LHCN-M2 (cell line): ENCODE measurements around the gene POM121C. TPM values are rescaled to one million over a fixed set of nuclear protein-coding genes. Genes with fewer than 3 reads are reported as not detected.
"Not testable (repeated sequence)": the region's sequence is repeated elsewhere in the genome, so short reads cannot be mapped to it uniquely, and the experiment has no call there.

Experiments used
- DNase-seq: peaks from one replicate; pipeline ENCODE4 v3.0.0-alpha.2; 2012; ENCODE audit warnings: low read depth
- total RNA-seq: library from RNA; depleted of rRNA; stranded (reverse); fragments of >200 nt; gene quantifications from 2 replicates; pipeline ENCODE4 v1.2.3, GENCODE V29; 2014

The POM121C gene
- total RNA-seq, 1 experiment from 2014 or later, result 16.6 TPM

DNA sequence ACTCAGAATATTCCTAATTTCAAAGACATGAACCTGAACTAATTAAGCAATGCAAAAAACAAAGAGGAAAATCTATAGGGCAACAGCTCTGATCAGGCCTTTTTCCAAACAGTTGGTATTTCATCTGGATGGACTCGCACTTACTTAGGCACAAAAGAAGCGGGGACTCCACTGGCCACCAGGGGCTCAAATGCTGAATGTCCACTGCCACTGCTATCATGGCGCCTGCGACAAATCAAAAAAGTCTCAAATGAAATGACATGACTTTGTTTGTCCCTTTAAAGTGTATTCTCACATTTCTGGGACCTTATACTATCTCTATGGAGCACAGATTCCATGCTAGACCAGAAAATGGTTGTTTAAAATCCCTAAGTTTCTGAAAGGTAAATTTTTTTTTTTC lies 47.1 kb downstream of the POM121C start:
- DNase-seq, result not testable (repeated sequence)

DNA sequence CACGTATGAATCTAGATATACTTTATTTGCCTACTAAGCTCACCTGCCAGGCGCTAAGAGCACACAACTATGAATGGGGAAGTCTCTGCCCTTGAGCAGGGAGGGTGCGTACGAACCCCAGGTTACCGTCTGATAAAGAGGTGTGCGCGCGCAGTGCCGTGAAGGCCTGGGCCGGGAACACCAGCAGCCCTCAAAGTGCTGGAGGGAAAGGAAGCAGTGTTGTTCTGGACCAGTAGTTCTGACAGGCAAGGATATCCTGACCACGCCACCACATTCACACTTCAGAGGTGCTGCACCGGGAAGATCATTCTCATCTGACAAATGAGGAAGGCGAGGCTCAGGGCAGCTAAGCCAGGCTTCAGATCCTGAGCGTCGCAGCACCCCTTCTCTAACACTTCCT lies 62.6 kb downstream of the POM121C start:
- DNase-seq, result not testable (repeated sequence)

DNA sequence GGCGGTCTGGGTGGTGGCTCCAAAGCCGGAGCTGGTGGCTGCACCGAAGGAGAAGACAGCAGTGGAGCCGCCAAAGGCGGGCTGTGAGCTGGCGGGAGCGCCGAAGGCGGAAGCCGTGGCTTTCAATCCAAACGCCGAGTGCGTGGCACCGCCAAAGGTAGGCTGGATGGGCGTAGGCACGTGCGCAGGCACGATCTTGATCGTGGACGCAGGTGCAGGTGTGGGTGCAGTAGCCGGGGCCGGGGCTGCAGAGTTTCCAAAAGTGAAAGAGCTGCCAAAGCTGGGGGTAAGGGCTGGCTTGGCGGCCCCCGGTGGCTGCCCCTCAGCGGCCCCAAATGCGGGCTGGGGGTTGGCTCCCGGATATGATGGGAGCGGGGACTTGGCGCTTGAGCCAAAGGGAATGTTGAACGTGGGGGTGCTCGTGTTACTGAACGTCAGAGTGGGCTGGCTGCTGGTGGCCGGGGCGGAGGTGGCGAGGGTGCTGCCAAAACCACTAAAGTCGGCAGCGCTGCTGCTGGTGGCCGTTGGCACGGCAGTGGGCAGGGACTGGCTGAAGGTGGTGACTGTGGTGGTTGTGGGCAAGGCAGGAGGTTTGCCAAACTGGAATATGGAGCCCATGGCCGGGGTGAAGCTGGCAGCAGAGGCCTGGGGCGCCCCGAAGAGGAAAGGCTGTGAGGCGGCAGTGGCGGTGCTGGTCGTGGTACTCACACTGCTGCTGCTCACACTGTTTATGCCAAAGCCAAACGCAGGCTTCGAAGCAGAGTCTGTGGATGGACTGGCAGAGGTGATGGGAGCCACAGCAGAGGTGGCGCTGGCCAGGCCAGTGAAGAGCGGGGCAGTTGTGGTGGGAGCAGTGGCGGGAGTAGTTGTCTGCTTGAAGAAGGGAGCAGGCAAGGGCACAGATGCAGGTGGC lies 64.0 kb downstream of the POM121C start:
- DNase-seq, result not testable (repeated sequence)

DNA sequence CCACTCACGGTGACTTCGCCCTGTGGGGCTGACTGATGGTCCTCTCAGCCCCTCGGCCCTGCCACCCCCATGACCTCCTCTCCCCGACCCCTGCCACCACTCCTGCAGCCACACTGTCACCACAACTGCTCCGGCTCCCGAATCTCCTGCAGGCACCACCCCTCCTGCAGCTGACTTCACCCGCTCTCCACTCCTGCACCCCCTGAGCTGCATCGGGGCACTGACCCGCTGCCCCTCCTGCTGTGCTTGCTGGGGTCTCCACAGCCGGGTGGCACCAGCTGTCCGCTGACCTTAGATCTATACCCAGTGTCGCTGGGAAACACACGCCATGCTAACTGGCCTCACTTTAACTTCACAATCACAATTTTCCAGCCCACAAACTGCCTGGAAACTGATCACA lies 65.9 kb downstream of the POM121C start:
- not testable (repeated sequence) for DNase-seq

DNA sequence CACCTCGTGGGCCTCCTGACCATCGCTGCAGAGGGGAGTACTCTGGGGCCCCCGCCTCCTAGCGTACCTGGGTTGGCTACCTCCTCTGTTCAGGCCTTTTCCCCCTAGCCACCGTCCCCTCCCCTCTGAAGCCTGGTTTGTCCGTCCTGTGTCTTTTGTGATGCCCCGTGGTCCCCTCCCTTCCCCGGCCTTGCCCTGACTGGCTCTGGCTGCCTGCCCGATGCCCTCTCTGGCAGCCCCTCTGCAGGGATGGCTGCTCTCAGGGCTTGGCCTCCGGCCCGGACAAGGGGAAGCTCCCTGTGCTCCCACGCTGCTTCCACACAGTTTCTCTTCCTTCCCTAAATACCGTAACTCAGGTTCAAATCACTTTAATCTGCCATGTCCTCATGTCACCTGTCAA lies 66.4 kb downstream of the POM121C start:
- not testable (repeated sequence) for DNase-seq

DNA sequence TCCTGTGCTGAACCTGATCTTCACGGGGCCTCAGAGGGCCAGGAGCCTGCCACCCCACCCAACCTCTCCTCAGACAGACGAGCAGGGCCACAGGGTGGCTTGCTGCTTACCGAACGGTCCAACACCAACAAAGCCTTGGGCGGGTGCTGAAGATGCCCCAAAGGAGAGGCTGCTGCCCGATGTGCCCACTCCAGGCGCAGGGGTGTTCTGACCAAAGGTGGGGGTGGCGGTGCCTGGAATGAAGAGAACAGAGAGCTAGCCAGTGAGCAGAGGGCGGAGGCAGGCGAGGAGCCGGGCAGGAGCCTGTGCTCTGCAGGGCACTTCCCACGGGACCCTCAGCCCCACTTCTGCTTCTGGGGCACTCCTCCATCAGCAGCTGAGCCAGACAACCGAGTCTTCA lies 66.9 kb downstream of the POM121C start:
- not testable (repeated sequence) for DNase-seq

DNA sequence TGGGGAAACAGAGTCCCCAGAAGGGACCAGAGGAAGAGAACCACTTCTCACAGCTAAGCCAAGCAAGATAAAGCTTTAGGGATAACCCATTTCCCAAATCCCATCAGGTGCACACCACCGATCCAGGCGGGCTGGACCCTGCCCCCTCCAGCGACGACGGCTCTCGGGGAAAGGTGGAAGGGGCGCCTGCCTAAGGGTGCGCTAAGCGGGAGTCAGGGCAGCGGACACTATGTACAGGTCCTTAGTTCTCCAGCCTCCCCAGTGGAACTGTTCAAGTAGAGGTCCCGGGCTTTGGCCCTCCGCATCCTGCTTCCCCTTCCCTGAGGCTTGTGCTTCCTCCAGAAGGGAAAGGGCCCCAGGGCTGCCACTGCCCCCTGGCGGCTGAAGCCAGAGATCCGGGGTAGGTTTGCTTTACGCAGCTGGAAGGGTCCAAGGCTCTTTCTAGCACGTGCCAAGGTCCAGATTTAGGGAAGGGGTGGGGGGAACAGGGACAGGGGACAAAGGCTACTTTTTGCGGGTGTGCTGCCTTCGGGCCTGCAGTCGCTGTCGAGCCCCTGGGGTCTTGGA lies 67.7 kb downstream of the POM121C start:
- DNase-seq, result not testable (repeated sequence)

DNA sequence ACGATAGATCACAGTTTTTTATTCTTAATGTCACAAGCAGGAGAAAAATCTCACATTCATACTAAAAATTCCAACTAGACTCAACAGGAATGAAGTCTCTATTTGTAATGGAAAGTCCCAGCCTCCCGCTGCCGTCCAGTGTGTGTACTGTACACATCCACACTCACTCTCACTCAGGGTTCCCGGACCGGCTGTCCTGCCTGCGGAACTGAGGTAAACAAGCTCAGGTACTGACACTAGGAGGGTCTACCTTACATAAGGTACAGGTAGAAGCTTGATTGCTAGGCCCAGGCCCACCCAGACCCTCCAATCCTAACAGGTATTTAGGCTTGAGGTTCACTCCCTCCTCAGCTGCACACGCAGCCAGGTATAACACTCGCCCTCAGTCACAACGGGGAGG lies 69.3 kb downstream of the POM121C start:
- not testable (repeated sequence) for DNase-seq

DNA sequence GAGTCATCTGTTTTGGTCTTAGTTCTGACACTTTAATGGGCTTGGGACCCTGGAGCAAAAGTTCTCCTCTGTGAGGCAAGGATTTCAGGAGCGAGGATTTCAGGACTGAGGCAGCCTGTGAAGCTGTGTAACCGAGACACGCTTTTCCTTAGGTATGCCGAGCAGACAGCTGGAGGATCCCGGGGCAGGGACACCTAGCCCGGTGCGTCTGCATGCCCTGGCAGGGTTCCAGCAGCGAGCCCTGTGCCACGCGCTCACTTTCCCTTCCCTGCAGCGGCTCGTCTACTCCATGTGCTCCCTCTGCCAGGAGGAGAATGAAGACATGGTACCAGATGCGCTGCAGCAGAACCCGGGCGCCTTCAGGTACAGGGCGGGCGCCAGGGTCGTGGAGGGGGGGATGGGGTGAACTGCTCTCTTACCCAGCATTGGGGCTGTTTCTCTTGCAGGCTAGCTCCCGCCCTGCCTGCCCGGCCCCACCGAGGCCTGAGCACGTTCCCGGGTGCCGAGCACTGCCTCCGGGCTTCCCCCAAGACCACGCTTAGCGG lies 70.2 kb downstream of the POM121C start:
- DNase-seq, result not testable (repeated sequence)

DNA sequence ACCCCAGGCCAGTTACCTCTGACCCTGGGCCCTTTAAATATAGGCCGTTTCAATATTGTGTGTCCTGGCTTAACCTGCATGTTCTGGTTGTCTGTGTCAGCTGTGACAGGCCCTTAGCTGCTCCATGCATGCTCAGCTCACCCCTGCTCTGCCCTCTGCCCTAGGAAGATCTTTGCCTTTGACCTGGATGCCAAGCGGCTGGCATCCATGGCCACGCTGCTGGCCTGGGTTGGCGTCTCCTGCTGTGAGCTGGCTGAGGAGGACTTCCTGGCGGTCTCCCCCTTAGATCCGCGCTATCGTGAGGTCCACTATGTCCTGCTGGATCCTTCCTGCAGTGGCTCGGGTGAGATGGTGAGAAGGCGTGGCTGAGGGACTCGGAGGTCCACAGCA lies 70.7 kb downstream of the POM121C start:
- DNase-seq, result not testable (repeated sequence)

DNA sequence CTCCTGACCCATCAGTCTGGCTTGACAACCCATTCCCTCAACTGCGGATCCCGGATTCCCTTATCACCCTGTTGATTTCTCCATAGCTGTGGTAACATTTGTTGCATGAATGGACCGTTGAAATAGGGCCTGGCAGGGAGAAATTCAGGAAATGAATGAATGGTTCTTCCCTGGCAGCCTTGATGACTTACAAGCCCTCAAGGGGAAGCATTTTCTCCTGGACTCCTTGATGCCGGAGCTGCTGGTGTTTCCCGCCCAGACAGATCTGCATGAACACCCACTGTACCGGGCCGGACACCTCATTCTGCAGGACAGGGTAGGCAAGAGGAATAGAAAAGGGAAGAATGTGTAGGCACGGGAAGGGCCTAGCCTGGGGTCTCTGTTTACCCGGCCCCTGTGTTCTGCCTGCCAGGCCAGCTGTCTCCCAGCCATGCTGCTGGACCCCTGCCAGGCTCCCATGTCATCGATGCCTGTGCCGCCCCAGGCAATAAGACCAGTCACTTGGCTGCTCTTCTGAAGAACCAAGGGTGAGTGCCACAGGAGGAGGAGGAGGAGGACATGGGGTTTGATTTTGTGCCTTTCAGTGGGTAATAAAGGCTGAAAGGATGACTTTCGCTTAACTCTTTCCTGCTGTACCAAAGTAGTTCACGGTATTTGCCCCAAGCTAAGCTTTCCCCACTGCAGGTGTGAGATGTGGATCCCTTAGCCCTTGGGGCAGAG lies 71.2 kb downstream of the POM121C start:
- not testable (repeated sequence) for DNase-seq

DNA sequence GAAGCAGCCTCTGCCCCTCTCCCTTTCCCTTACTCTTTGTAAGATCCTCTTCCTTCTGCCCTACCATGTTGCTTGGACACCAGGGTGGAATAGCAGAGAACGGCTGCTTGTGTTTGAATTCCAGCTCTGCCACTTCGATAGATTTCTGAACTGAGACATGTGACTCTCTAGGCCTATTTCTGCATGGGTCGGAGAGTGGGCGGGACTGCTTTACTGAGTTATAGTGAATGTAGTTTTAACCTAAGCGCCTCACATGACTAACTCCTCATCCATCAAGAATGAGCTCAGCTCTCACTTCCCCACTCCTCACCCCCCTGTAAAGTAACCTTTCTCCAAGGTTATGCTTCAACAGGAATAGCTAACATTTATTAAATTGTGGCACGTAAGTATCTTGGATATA lies 71.9 kb downstream of the POM121C start:
- not testable (repeated sequence) for DNase-seq

DNA sequence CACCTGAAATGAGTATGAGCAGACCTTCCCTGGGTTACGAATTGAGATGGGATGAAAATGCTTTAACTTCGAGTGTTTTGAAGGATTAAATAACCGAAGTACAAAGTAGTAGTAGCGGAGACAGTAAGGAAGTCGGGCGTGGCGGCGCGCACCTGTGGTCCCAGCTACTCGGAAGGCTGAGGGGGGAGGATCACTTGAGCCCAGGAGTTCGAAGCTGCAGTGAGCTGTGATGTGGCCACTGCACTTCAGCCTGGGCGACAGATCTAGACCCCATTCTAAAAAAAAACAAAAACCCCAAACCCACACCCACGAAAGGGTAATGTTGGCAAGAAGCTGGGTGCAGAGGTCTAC lies 75.3 kb downstream of the POM121C start:
- DNase-seq, result not testable (repeated sequence)

DNA sequence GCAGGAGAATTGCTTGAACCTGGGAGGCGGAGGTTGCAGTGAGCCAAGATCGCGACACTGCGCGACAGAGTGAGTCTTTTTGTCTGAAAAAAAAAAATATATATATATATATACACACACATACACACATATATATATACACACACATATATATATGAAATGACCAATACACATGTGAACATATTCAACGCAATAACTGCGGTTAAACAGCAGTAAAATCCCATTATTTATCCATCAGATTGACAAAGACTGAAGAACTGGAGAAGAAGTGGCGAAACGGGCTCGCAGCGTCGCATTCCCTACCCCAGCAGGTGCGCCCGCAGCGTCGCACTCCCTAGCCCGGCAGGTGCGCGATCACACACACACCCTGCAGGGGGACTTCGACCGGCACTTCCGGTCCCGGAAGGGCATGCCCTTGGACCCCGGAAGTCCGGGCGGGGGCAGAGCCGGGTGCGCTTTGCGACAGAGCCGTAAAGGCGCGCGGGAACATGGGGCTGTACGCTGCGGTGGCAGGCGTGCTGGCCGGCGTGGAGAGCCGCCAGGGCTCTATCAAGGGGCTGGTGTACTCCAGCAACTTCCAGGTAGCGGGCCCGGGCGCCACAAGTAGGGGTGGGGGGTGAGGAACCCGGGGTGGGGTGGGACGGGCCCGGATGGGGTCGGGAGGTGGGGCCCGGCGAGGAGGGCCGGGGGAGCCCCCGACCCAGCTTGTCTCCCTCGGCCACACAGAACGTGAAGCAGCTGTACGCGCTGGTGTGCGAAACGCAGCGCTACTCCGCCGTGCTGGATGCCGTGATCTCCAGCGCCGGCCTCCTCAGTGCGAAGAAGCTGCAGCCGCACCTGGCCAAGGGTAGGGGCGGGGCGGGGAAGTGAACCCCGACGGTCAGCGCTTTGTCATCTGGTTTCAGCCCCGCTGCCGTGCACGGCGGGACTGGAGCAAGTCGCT lies 75.9 kb downstream of the POM121C start:
- not testable (repeated sequence) for DNase-seq

DNA sequence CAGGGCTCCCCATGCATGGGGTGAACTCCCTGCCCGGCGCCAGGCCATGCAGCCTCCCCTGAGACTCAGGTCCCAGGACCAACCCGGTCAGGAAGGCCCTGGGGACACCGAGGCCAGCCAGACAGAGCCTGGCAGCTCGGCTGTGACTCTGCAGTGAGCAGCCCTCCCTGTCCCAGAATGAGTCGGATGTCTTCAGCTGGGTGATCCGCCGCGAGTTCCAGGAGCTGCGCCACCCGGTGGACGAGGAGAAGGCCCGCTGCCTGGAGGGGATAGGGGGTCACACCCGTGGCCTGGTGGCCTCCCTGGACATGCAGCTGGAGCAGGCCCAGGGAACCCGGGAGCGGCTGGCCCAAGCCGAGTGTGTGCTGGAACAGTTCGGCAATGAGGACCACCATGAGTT lies 81.4 kb downstream of the POM121C start:
- not testable (repeated sequence) for DNase-seq

DNA sequence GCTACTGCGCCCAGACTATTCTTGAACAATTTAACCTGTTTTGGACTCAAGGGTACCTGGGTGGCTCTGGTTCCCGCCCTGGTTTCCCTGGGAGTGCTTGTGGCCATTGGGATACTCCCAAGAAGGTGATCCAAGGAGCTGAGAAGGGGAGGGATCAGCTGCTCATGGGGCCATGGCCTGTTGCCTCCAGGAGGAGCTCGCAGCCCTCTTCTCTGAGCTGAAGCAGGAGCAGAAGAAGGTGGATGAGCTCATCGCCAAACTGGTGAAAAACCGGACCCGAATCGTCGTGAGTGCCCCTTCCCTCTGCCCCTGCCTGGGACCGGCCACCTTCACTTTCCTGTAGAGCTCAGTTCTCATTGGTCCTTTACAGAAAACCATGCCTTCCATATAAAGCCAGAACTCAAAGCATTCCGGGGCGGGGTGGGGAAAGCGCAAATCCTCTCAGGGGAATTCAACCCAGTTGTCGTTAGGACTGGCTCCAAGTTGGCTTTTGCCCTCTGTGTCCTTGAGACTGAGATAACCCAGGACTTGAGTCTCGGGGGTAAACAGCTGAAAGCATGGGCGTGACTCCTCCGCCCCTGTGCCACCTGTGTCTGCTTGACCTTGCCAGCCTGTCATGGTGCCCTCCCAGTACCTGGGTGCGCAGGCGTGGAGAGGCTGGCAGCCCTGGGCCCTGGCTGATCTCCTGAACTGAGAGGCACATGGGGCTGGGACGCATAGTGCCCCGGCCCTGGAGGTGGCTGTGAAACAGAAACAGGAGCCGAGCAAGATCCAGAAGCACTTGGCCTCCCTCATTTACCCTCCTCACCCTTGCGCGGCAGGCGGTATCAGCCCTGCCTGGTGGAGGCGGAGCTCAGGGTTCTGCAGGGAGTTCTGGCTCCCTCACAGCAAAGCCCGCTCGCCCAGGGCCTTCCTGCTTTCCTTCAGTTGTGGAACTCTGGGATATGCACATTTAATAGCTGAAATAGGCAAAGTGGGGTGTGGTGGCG lies 82.3 kb downstream of the POM121C start:
- DNase-seq, result not testable (repeated sequence)

DNA sequence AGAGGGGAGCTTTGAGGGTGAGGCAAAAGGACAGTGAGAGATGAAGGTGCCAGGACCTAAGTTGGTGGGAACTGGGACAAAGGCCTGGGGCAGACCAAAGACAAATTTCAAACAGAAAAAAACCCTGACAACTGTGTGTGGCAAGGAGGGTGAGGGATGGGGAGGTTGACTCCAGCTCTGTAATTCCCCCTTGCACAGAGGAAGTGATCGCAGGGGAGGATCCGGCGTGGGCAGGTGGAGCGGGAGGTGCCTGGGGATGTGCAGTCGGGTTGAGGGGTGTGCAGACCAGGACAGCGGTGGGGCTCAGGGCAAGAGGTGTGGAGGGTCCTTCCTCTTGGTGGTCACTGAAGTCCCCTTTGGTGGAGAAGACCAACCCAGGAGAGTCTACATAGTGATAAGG lies 85.5 kb downstream of the POM121C start:
- DNase-seq, result not testable (repeated sequence)

DNA sequence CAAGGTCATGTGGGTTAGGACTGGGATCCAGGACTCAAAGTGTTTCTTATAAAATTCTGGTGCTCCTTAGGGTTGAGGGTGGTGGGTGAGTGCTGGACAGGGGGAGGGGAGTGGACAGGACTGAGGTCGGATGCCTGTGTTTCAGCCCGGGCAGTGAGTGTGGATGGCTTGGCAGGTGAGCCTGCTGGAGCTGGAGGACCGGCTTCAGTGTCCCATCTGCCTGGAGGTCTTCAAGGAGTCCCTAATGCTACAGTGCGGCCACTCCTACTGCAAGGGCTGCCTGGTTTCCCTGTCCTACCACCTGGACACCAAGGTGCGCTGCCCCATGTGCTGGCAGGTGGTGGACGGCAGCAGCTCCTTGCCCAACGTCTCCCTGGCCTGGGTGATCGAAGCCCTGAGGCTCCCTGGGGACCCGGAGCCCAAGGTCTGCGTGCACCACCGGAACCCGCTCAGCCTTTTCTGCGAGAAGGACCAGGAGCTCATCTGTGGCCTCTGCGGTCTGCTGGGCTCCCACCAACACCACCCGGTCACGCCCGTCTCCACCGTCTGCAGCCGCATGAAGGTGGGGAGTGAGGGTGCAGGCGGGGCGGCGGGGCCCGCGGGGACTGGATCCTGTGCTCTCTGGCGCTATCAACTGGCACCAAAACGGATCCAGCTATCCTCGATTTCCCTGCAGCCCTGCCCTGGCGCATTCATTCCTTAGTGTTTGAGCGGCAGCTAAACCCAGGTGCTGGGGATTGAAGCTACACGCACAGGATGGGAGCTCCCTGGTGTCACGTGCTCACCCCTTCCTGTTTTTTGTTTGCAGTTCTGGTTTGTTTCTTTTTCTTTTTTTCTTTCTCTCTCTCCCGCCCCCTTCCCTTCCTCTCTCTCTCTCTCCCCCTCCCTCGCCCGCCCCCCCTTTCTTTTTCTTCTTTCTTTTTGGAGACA lies 87.1 kb downstream of the POM121C start:
- not testable (repeated sequence) for DNase-seq
